ENCODE data around the gene NWD2.

The NWD2 gene

DNA sequence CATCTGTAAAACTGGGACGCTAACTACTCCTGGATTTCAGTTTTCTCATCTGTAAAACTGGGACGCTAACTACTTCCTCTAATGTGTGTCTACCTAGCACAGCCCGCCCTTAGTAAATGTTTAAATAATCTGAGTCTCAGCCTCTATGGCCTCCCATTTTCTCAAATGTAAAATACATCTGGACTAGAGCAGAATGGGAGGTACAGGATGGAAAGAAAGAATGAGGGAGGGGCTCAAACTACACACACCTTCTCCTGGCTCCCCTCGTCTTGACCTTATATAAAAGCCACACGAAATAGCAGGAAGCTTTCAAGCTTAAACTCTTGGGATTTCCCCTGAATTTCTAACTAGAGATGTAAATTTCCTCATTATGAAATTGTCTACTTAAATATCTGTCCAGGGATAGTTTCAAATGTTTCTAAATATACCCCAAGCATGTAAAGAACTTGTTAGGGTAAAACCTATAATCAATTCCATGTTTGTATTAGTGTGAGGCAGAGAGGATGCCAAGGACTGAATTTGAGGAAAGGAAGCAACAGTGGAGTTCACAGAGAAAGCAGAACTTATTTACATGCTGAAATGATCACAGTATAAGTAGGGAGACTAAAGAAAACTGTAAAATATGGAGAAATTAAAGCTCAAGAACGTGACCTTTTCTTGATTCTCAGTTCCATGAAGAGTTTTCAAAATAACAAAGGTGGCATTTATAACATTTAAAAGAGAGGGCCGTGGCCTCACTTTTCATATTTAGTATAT, 220.0 kb downstream of the NWD2 start:
- DNase-seq (ENCODE audit: extremely low read depth in 1 of 2, low read depth in 1 of 2): no peak

DNA sequence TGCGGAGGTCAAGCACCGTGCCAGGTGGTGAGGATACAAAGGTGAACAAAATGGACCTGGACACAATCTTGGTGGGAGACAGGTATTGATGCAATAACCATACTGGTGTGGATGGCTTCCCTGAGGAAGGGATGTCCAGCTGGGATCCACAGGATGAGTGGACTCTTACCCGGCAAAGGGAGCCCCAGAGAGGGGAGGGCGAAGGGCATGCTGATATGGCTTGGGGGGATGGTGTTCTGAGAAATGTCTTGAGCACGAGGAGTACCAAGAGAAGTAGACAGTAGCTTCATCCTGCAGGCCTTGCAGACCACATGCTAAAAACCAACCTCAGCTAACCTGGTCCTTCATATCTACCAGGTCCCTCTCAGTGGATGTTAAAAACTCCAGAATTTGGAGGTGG, 220.8 kb downstream of the NWD2 start:
- DNase-seq (ENCODE audit: extremely low read depth in 1 of 2, low read depth in 1 of 2): no peak

- no peak for DNase-seq (ENCODE audit: extremely low read depth in 1 of 2, low read depth in 1 of 2)
These were observed 221.3 kb downstream of the NWD2 start for GRCh38 chr4:37465845-37466244.

DNA sequence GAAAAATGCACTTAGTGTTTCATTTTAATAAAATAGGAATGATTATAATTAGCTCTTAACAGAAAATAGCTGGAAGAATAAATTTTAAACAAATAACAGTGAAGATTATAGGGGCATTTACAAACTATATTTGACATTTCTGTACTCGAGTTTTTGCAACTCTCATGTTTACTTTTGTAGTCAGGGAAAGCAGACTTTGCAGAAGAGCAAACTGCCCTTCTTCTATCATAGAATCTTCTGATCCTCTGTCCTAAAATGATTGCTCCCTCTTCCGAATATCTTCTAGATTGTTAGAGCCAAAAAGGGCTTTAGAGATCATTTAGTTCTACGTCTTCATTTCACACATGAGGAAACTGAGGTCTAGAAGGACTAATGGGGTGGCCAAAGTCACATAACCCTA, 222.7 kb downstream of the NWD2 start:
- no peak for DNase-seq (ENCODE audit: extremely low read depth in 1 of 2, low read depth in 1 of 2)

DNA sequence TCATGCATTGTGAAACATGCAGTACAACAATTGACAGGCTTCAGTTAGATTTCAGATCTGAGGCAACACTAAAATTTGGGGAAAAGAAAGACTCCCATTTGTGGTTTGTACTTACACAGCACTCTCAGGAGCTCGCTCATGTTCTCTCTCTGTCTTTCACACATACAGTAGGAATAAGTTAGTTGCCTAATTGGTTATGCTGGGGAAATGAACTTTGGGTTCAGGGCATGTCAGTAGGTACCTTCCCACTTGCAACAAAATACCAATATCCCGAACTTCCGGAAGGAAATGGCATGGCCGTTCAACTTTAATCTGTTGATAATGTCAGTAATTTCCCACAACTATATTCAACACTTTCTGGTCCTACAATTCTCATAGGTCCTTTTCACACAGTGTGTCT, 223.3 kb downstream of the NWD2 start:
- no peak for DNase-seq (ENCODE audit: extremely low read depth in 1 of 2, low read depth in 1 of 2)

DNA sequence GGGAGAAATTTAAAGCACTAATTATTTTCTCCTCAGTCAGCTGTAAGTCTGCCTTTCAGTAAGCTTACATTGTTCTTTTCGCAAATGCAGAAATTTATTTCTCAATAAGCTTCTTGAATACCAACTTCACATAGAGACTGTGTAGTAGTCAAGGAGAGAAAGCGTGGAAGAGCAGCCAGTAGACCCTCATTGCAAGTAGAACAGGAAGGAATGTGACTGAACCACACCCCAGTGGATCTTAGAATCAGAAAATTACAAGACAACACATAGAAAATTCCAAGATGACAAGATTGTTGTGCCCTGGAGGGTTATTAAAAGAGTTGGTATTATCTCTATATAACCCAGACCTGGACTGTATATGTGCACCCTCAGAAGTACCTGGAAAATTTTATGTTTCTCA, 224.7 kb downstream of the NWD2 start:
- no peak for DNase-seq (ENCODE audit: extremely low read depth in 1 of 2, low read depth in 1 of 2)

DNA sequence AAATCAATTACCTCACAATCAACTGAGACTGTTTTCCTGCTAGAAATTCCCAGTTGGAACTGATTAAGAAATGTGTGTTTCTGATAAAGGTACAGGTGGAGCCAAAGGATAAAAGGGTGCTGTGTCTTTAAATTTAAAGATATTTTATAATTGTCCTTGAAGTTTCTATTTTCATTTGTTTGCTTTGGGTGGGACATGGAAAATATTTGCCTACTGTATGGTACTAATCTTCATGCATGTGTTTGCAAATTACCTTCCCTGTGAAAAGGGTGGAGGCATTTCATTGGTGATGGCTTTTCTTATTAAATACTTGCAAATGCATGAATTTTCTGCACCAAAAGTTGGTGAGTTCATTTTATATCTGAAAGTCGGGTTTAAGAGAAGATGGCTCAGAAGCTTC, 225.7 kb downstream of the NWD2 start:
- DNase-seq (ENCODE audit: extremely low read depth in 1 of 2, low read depth in 1 of 2): no peak

DNA sequence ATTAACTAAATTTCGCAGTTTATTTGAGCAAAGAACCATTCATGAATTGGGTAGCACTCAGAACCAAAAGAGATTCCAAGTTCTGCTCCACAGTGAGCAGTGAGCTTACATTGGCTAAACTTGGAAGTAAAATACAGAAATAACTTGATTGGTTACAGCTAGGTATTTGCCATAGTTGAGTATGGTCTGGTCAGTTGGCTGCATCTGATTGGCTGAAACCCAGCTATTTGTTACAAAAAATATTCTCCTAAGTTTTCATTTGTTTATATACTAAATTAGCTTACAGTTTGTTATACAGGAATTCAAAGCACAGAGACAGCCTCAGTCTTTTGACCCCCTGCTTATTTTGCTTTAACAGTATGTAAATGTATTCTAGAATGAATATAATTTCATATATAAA, 226.6 kb downstream of the NWD2 start:
- no peak for DNase-seq (ENCODE audit: extremely low read depth in 1 of 2, low read depth in 1 of 2)

DNA sequence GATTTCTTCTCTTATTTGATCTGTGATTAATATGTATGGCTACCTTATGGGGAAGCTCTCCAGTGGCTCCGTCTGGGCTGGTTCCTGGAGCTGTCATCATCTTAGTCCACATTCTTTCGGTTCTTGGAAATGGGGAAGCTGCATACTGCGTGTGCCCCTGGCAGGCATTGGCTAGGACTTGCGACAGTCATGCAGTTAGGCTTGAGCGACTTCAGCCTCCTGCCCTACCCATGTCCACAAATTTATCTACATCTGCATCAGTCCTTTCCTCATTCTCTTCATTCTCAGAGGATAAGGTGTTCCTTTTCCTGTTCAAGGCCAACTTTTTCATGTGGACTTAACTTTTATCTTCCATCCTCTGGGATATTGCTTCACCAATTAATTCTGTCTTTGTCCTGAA, 227.4 kb downstream of the NWD2 start:
- DNase-seq (ENCODE audit: extremely low read depth in 1 of 2, low read depth in 1 of 2): no peak

DNA sequence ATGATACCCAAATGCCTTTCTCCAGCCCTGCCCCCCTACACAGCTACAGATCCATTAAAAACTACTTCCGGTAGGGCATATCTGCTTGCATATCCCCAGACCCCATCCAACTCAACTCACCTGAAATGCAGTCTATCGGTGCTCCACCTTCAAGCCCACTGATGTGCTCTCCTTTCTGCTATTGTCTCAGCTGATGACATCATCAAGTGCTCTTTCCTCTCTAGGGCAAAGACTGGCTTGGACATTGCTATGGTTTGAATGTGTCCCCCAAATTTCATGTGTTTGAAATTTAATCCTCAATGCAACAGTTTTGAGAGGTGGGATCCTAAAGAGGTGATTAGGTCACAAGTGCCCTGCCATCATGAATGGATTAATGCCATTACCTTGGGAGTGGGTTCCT, 229.3 kb downstream of the NWD2 start:
- no peak for DNase-seq (ENCODE audit: extremely low read depth in 1 of 2, low read depth in 1 of 2)

- DNase-seq (ENCODE audit: extremely low read depth in 1 of 2, low read depth in 1 of 2): no peak
These were observed 230.5 kb downstream of the NWD2 start for GRCh38 chr4:37475087-37475486.

DNA sequence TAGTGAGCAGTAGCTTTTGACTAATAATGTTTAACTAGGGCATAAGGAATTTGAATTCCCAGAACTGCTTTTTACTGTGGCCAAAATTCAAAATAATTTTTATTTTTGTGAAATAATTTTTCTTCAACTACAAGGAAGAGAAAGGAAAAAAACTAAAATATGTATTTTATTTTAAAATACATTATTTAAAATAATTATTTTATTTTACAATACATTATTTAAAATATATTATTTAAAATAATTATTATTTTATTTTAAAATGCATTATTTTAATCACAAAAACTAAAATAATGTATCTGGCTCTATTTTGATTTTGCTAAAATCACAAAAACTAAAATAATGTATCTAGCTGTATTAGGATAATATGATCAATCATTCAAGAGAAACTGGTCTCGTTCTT, 231.2 kb downstream of the NWD2 start:
- DNase-seq (ENCODE audit: extremely low read depth in 1 of 2, low read depth in 1 of 2): no peak

- no peak for DNase-seq (ENCODE audit: extremely low read depth in 1 of 2, low read depth in 1 of 2)
These were observed 231.7 kb downstream of the NWD2 start for GRCh38 chr4:37476256-37476655.

GRCh38 chr4:37476691-37477090, 232.1 kb downstream of the NWD2 start:
- no peak for DNase-seq (ENCODE audit: extremely low read depth in 1 of 2, low read depth in 1 of 2)

DNA sequence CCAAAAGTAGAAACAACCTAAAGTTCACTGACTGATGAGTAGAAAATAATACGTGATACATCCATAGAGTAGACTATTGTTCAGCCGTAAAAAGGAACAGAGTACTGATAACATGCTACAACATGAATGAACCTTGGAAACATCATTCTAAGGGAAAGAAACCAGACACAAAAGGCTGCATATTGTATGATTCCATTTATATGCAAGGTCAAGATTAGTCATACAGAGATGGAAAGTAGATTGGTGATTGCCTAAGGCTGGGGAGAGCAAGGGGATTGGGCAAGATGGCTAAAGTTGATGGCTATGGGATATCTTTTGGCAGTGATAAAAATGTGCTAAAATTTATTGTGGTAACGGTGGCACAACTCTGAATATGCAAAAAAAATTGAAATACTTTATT, 232.6 kb downstream of the NWD2 start:
- no peak for DNase-seq (ENCODE audit: extremely low read depth in 1 of 2, low read depth in 1 of 2)

DNA sequence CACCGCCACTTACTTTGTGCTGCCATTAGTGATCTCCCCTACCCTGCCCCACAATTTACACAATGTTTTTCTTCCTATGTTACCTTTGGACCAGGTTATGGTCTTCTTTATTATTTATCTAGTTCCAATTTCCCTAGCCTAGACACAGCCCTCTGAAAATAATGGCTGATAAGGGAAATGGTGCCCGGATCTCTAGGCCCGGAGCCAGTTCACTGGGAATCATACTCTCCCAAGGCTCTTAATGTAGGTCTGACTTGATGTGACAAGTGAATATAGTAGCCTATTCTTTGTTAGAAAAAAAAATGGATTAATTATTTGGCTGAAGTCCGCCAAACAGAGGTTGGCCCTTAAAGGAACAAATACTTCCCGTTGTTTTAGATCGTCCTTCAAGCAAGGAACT, 233.6 kb downstream of the NWD2 start:
- DNase-seq (ENCODE audit: extremely low read depth in 1 of 2, low read depth in 1 of 2): no peak

- no peak for DNase-seq (ENCODE audit: extremely low read depth in 1 of 2, low read depth in 1 of 2)
These were observed 236.0 kb downstream of the NWD2 start for GRCh38 chr4:37480509-37480908.

GRCh38 chr4:37481547-37482122, 237.1 kb downstream of the NWD2 start:
- DNase-seq (ENCODE audit: extremely low read depth in 1 of 2, low read depth in 1 of 2): no peak

DNA sequence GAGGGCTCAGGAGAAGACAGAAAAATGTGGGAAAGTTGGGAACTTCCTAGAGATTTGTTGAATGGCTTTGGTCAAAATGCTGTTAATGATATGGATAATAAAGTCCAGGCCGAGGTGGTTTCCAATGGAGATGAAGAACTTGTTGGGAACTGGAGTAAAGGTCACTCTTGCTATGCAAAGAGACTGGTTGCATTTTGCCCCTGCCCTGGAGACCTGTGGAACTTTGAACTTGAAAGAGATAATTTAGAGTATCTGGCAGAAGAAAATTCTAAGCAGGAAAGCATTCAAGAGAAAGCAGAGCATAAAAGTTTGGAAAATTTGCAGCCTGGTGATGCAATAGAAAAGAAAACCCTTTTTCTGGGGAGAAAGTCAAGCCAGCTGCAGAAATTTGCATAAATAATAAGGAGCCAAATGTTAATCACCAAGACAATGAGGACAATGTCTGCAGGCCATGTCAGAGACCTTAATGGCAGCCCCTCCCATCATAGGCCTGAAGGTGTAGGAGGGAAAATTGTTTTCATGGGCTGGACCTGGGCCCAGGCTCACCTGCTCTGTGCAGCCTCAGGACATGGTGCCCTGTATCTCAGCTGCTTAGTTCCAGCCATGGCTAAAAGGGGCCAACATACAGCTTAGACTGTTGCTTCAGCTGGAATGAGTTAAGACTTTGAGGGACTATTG, 237.8 kb downstream of the NWD2 start:
- no peak for DNase-seq (ENCODE audit: extremely low read depth in 1 of 2, low read depth in 1 of 2)

DNA sequence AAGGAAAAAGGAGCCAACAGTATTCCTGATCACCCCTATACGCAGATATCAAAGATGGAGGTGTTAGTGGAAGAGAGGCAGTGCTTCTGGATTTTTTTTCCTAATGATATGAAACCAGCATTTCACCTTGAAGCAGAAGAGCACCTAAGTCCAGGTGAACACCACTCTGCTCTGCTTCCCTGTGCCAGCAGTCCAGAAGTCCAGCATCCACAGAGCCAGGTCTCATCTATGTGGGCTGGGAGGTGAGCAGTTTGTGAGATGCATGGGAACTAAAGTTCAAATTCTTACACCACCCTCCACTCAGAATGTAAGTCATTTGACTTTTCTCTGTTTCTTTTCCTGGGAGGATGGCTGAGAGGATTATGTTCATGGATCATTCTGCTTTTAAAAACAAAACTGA, 239.1 kb downstream of the NWD2 start:
- DNase-seq (ENCODE audit: extremely low read depth in 1 of 2, low read depth in 1 of 2): no peak

- DNase-seq (ENCODE audit: extremely low read depth in 1 of 2, low read depth in 1 of 2): no peak
These were observed 241.6 kb downstream of the NWD2 start for GRCh38 chr4:37486166-37486565.

- no peak for DNase-seq (ENCODE audit: extremely low read depth in 1 of 2, low read depth in 1 of 2)
These were observed 243.1 kb downstream of the NWD2 start for GRCh38 chr4:37487668-37488067.

All from activated CD8-positive, alpha-beta memory T cell treated with anti-CD3 and anti-CD28 coated beads for 1 hour (primary cell).